GM12892 (cell line): ENCODE data around the gene INS.

Source experiments
- POLR2A ChIP-seq: IDR thresholded peaks from 2 replicates; pipeline ENCODE4 v1.6.1; 2011; ENCODE audit warnings: low read depth, low read length, control low read depth
- POLR2AphosphoS5 ChIP-seq: IDR thresholded peaks from 2 replicates; pipeline ENCODE4 v1.6.1; 2011; ENCODE audit warnings: low read depth, low read length, control low read depth
- TAF1 ChIP-seq: IDR thresholded peaks from 2 replicates; pipeline ENCODE4 v1.6.1; 2011; ENCODE audit warnings: low read depth, mild to moderate bottlenecking, control low read depth, low read length, borderline replicate concordance

- no peak for TF ChIP-seq POLR2AphosphoS5
- no peak for TF ChIP-seq POLR2A
- no peak for TF ChIP-seq TAF1
These were observed 13.6 kb downstream of the INS start for GRCh38 chr11:2147391-2147790.
